ENCODE measurements around the gene NCOA1.

Gene NCOA1

DNA sequence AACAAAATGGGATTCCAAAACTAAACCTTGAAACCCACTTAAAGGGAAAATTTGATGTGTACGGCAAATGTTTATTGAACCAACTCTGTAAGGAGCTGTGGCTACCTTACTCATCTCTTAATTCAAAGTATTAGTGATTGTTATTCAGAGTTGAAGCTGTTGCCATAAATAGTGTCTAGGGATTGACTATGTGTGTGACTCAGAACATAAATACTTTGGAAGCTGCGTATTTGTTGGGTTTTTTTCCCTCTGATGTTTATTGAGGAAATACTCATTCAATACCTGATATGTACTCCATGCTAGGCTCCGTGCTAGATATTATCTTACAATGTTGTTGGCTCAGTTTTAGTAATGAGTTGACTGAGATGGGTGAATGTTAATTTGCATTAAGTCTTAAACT, 211.7 kb downstream of the NCOA1 start:
- no peak for DNase-seq (ENCODE audit: low read depth)

DNA sequence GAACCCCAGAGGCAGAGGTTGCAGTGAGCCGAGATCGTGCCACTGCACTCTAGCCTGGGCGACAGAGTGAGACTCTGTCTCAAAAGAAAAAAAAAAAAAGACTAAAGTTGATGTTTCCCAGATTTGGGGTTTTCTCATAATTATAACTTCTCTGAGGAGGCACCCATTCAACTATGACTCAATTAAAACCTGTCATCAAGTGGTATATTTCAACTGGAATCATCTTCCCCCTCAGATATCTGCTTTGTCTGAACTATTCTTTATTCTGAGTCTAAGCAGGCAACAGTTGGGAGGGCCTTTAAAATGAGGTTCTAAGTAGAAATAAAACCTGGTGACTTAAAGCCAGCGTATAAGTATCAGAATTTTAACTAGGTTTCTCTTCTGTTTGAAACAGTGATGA, 213.6 kb downstream of the NCOA1 start:
- DNase-seq (ENCODE audit: low read depth): no peak

DNA sequence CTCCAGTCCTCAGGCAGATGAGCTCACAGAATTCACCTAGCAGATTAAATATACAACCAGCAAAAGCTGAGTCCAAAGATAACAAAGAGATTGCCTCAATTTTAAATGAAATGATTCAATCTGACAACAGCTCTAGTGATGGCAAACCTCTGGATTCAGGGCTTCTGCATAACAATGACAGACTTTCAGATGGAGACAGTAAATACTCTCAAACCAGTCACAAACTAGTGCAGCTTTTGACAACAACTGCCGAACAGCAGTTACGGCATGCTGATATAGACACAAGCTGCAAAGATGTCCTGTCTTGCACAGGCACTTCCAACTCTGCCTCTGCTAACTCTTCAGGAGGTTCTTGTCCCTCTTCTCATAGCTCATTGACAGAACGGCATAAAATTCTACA, 216.1 kb downstream of the NCOA1 start:
- no peak for DNase-seq (ENCODE audit: low read depth)

- no peak for DNase-seq (ENCODE audit: low read depth)
These were observed 217.6 kb downstream of the NCOA1 start for GRCh38 chr2:24708537-24709152.

DNA sequence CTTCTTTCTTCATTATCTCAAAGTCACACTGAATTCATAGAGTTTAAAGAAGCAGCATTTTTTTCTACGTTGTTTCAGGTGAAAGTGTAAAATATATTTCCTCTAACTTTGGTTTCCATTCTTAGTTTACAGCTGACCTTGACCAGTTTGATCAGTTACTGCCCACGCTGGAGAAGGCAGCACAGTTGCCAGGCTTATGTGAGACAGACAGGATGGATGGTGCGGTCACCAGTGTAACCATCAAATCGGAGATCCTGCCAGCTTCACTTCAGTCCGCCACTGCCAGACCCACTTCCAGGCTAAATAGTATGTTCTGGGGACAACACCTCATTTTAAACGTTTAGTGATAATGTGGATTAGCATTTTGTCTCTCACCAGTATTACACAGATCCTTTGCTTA, 219.8 kb downstream of the NCOA1 start:
- DNase-seq (ENCODE audit: low read depth): no peak

- DNase-seq (ENCODE audit: low read depth): no peak
These were observed 220.8 kb downstream of the NCOA1 start for GRCh38 chr2:24711865-24712264.

DNA sequence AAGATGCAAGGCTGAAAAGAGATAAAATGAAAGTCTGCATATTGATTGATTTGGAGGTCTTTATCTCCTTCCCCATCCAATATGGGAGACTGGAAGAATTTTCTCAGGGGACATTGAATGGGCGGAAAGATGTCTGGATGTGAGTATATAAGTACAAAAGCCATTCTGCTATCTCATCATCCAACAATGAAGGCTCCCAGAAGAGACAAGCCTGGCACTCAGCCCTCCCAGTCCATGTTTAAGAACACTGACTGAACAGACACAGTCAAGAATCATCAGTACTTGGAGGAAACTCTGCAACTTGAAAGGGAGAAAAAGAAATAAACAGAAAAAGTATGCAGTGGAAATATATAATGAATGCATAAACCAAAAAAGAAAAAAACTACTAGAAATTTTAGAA, 221.2 kb downstream of the NCOA1 start:
- DNase-seq (ENCODE audit: low read depth): no peak

GRCh38 chr2:24717263-24717951, 226.4 kb downstream of the NCOA1 start:
- DNase-seq (ENCODE audit: low read depth): no peak

DNA sequence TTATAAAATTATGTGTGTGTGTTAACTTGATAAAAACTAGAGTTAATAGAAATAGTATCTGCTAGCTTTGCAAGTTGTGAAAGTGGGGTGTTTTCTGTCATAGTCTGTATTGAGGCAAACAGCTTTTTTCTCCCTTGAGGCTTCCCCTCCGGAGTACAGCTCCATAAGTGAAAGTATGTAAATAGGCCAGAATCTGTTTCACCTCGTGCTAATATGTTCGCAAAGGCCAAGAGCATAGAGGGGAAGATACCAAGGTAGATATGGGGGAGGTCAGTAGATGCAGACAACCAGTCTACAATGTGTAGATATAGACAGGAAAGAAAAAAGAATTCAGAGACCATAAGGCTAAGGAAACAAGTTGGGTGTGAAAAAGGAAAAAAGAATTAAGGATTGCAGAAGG, 229.3 kb downstream of the NCOA1 start:
- DNase-seq (ENCODE audit: low read depth): no peak

DNA sequence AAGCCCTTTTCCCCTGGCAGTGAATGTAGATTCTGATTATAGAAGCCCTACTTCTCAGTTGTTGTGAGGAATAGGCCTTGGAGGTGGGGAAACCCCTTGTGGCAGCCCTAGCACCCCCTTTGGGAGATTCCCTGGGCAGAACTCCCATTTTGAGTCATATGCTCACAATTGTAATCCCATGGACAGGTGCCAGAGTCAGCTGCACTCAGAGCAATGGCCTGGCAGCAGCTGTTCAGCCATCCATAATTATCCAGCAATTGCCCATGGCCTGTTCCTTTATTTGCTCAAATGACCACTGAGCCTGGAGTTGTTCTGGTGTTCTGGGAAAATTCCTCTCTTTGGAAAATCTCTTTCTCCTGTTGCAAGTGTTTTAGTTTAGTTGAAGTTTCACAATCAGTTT, 230.4 kb downstream of the NCOA1 start:
- no peak for DNase-seq (ENCODE audit: low read depth)

DNA sequence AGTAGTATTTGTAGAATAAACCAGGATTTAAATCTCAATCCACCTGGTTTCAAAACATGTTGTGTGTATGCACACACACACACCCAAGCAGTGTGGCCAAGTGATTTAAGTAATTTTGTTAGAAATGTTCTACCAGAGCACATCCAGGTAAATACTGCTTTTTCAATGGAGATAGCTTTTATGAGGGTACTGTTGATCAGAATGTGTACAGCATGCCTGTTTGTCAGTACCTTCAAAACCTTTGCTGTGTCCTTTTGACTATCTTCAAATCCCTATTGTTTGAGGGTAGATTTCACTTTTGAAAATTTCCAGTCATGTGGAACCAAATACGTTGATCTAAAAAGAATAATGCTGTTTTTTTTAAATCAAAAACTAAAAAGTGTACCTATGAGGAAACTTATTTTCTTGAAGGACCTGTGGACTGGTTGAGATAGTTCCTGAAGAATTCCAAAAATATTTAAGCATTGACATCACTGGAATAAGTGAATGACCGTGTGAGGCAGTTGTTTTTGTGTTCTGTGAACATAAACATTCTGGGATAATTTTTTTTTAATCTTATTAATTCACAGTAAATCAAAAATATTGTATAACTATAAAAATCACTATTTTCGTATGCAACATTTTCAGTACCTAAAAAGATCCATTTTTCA, 231.2 kb downstream of the NCOA1 start:
- DNase-seq (ENCODE audit: low read depth): no peak

- DNase-seq (ENCODE audit: low read depth): no peak
These were observed 232.1 kb downstream of the NCOA1 start for GRCh38 chr2:24723191-24723590.

DNA sequence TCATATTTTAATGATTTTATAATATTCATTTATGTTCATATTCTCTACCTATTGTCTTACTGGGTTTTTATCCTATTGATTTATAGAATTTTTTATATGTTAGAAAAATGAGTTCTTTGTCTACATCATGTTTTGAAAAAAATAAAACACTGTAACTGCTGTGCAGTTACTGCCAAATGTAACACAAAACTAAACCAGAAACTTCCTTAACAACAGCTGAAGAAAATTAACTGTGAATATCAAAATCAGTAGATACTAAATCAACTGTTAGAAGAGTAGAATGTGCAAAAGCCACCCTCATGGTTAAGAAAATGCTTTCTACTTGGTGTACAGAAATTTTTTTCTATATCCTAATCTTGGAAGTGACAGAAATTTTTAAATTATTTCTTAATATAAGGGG, 232.6 kb downstream of the NCOA1 start:
- DNase-seq (ENCODE audit: low read depth): no peak

GRCh38 chr2:24724111-24724775, 233.2 kb downstream of the NCOA1 start:
- DNase-seq (ENCODE audit: low read depth): no peak

DNA sequence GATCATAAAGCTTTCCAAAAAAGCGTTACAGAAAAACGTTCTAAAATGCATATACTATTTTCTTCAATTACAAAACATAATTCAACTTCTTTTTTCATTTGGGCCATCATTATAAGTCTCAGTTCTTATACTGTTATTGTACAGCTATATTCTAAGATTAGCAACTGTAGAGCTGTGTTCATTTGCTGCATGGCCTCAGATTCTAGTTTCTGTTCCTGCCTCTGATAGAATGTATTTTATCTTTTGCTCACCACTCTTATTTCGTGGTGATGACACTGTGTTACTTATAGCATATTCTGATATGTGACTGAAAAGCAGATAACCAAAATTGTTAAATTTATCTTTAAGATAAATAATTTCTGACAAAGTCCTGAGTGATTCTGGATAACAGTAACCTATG, 234.9 kb downstream of the NCOA1 start:
- no peak for DNase-seq (ENCODE audit: low read depth)

GRCh38 chr2:24730481-24730880, 239.4 kb downstream of the NCOA1 start:
- no peak for DNase-seq (ENCODE audit: low read depth)

DNA sequence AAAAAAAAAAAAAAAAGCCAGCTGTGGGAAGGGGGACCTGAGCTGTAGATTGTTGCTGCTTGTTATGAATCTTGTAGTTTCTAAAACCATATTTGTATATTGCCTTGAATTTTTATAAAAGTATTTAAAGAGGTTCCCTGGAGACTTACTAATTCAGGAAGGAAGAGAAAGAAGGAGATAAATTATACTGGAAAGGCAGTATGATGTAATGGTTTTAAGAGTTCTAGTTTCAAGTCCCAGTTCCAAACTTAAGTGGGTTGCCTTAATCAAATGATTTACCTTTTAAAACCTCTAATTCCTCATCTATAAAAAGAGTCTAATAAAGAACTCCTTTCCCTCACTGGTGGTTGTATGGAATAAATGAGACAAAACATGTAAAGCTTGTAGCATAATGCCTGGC, 240.0 kb downstream of the NCOA1 start:
- DNase-seq (ENCODE audit: low read depth): no peak

GRCh38 chr2:24731923-24732322, 240.9 kb downstream of the NCOA1 start:
- DNase-seq (ENCODE audit: low read depth): no peak

GRCh38 chr2:24734741-24735140, 243.7 kb downstream of the NCOA1 start:
- no peak for DNase-seq (ENCODE audit: low read depth)

- no peak for DNase-seq (ENCODE audit: low read depth)
These were observed 248.4 kb downstream of the NCOA1 start for GRCh38 chr2:24739354-24740025.

DNA sequence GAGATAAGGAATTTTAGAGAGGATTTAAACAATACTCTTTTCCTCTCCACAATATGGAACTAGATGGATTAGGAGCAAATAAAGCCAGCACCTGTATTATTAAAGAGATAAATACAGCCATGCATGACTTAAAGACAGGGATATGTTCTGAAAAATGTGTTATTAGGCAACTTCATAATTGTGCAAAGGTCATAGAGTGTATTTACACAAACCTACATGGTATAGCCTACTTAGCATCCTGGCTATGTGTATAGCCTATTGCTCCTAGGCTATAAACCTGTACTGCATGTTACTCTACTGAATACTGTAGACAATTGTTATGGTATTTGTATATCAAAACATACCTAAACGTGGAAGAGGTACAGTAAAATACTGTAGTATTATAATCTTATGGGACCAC, 249.1 kb downstream of the NCOA1 start:
- DNase-seq (ENCODE audit: low read depth): no peak

- DNase-seq (ENCODE audit: low read depth): no peak
These were observed 251.7 kb downstream of the NCOA1 start for GRCh38 chr2:24742730-24743129.

GRCh38 chr2:24743924-24744323, 252.9 kb downstream of the NCOA1 start:
- no peak for DNase-seq (ENCODE audit: low read depth)

All from stimulated activated CD8-positive, alpha-beta memory T cell treated with anti-CD3 and anti-CD28 coated beads, Interleukin-12 subunit alpha, Interleukin-12 subunit beta, amount 100 ng/mL, for 4 hours (primary cell).